NB4 (cell line): ENCODE data around the gene C10orf105.
A peak's percentile ranks its signal among the peaks of the same experiment; 100 is the strongest.

Source experiments
- DNase-seq: peaks from one replicate; pipeline ENCODE4 v3.0.0; 2010; ENCODE audit warnings: low read depth
- H3K4me3 ChIP-seq: one replicate; pipeline ENCODE4 v1.5.1; 2011; ENCODE audit warnings: mild to moderate bottlenecking, low read depth, low read length, moderate library complexity
- CTCF ChIP-seq: IDR thresholded peaks from one replicate; pipeline ENCODE4 v1.5.1; 2012; ENCODE audit warnings: low read depth, low read length
- MAX ChIP-seq: IDR thresholded peaks from 2 replicates; pipeline ENCODE4 v1.6.1; 2011; ENCODE audit warnings: low read depth, low read length
- MYC ChIP-seq: IDR thresholded peaks from 2 replicates; pipeline ENCODE4 v1.6.1; 2011; ENCODE audit warnings: low read depth, low read length
- POLR2A ChIP-seq: IDR thresholded peaks from 2 replicates; pipeline ENCODE4 v1.6.1; 2011; ENCODE audit warnings: mild to moderate bottlenecking; ENCODE audit not compliant: insufficient read length; ENCODE audit errors: extremely low read depth

Gene C10orf105

GRCh38 chr10:71708897-71709882, 10.4 kb downstream of the C10orf105 start:
- TF ChIP-seq MYC (no peak), POLR2A (no peak), CTCF (no peak), MAX (no peak)
- no peak overlapping the region for H3K4me3 ChIP-seq
- no peak for DNase-seq

- H3K4me3 ChIP-seq = no peak overlapping the region
- DNase-seq = peak; percentile 71
- no peak for TF ChIP-seq POLR2A
- TF ChIP-seq MYC = no peak
- TF ChIP-seq MAX = peak; percentile 42; the same call in 1 of the 2 replicates
- TF ChIP-seq CTCF = peak; percentile 93
These were observed 11.3 kb downstream of the C10orf105 start for GRCh38 chr10:71708301-71708703.

- DNase-seq = no peak
- H3K4me3 ChIP-seq = no peak overlapping the region
- TF ChIP-seq MYC = no peak
- no peak for TF ChIP-seq POLR2A
- TF ChIP-seq MAX = no peak
- TF ChIP-seq CTCF = no peak
These were observed 12.3 kb downstream of the C10orf105 start for GRCh38 chr10:71707240-71707789.

GRCh38 chr10:71706216-71707121, 13.1 kb downstream of the C10orf105 start:
- no peak for TF ChIP-seq CTCF
- TF ChIP-seq MYC = no peak
- no peak for TF ChIP-seq POLR2A
- TF ChIP-seq MAX = no peak

GRCh38 chr10:71705582-71705981, 14.0 kb downstream of the C10orf105 start:
- no peak overlapping the region for H3K4me3 ChIP-seq
- no peak for TF ChIP-seq MAX
- no peak for TF ChIP-seq CTCF
- no peak for DNase-seq

More at GRCh38 chr10:71706216-71707121, 13.1 kb downstream of the C10orf105 start:
- DNase-seq = no peak
- H3K4me3 ChIP-seq = no peak overlapping the region
